Midbrain (tissue), 1 donor: ENCODE data around the gene FGF5.
A peak's percentile ranks its signal among the peaks of the same experiment; 100 is the strongest.
"Not testable (repeated sequence)": the region's sequence is repeated elsewhere in the genome, so short reads cannot be mapped to it uniquely, and the experiment has no call there.

Source experiments
- DNase-seq: peaks from one replicate; lab custom pipeline; 2025; lab: John Stamatoyannopoulos, UW

Gene FGF5

DNA sequence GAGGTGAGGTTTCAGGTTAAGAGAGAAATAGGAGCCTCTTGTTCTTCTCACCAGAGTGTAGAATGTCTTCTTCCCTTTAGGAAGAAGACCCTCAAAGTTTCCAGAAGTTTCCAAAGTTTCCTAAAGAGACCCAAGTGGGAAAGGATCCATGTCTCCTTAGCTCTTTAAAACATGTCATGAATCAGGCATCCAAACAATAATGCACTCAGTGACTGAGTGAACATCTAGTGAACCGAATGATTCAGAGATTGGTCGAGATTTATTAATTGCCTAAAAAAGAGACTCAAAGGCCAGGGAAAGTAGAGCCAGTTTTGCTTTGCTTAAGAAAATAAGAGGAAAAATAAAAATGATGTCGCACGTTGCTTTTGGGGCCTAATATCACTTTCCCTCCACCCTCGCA lies 29.4 kb downstream of the FGF5 start:
- no peak for DNase-seq

DNA sequence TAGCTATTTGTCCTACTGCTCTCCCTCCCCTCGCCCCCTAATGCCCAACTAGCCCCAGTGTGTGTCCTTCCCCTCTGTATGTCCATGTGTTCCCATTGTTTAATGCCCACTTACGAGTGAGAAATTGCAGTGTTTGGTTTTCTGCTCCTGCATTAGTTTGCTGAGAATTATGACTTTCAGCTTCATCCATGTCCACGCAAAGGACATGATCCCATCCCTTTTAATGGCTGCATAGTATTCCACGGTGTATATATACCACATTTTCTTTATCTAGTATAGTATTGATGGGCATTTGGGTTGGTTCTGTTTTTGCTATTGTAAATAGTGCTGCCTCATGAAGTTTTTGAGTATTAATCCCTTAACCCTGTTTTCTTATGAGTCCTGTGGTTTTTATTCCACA lies 35.4 kb downstream of the FGF5 start:
- no peak for DNase-seq

- no peak for DNase-seq
Measured at GRCh38 chr4:80302616-80303223, 36.3 kb downstream of the FGF5 start.

GRCh38 chr4:80305466-80305865 lies 39.0 kb downstream of the FGF5 start:
- no peak for DNase-seq

GRCh38 chr4:80306260-80306659 lies 39.8 kb downstream of the FGF5 start:
- no peak for DNase-seq

GRCh38 chr4:80307183-80307735 lies 40.8 kb downstream of the FGF5 start:
- no peak for DNase-seq

DNA sequence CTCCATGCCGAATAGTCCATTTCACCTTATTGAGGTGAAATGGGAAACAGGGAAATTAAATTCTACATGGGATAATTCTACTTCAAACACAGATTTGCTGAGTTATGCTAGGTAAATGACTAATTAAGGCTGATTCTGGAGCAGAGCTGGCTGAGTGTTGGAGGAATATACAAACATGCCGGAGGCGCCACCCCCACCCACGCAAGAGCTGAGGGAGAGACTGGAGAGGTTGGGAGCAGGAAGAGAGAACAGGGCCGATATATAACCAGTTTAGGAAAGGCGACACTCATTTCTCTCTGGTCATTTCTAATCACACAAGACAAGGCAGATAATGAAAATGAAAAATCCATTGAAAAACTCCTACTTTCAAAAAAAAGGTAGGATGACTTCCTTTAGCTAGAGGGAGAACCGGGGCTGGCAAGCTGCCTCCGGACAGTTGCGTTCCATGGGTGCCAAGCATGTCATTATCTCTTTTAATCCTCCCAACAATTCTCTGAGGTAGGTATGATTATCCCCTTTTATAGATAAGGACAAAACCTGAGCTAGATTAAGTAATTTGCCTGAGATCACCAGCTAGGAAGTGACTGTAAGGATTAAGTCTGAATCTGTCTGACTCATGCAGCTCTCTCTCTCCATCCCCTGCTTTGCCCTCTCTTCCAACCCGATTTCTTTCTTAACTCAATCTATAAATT lies 41.5 kb downstream of the FGF5 start:
- DNase-seq, result no peak

DNA sequence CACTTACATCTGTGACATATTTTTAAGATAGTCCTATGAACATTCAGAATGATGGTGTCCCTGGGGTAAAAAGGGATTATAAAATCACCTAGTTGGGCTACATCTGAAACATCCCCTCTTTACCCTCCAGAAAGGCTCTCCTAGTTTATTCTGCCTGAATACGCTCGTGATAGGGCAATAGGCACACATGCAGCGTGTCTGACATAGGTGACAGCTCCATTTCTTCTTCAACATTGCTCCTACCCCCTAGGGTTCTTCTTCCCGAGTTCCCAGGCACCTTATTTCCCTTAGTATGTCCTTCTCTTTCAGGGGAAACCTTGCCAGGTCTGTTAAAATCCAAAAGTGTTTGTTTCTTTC lies 42.0 kb downstream of the FGF5 start:
- no peak for DNase-seq

GRCh38 chr4:80309294-80310004 lies 43.0 kb downstream of the FGF5 start:
- DNase-seq, result no peak

GRCh38 chr4:80311130-80311529 lies 44.7 kb downstream of the FGF5 start:
- DNase-seq, result no peak

DNA sequence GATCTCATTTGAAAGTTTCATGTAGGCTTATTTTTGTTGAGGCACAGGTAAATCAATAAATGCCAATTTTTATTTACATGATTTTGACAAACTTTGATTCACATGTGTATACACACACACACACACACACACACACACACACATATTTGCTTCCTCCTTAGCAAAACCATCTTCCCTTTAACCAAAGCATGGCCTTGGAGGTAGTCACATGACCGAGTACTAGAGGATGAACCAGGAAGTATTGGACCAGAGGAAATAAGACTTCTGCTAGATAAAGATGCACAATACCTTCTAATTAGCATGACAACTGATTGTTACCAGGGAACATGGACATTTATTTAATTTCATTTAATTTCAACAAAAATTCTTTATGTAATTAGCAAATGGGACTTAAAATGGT lies 45.7 kb downstream of the FGF5 start:
- DNase-seq, result no peak

- no peak for DNase-seq
Measured at GRCh38 chr4:80313627-80314026, 47.2 kb downstream of the FGF5 start.

- DNase-seq, result not testable (repeated sequence)
Measured at GRCh38 chr4:80315848-80316247, 49.4 kb downstream of the FGF5 start.

DNA sequence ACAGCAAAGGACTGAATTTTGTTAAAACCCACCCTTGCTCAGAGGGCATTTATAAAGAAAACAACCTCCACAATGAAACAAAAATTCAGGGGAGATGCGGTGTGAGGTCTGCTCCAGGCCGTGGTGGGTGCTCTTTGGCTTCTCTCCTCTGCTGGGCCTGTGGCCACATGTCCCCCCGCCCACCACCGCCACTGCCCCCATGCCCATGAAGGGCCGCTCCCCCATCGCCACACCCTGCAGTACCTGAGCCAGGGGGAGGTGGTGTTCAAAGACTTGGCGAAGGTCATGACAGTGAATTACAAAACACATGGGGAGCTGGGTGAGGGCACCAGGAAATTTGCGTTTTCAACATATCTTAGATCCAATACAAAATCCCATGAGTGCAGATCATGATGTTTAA lies 54.9 kb downstream of the FGF5 start:
- DNase-seq, result no peak

GRCh38 chr4:80321776-80322175 lies 55.3 kb downstream of the FGF5 start:
- DNase-seq, result no peak

- DNase-seq, result no peak
Measured at GRCh38 chr4:80322716-80323115, 56.3 kb downstream of the FGF5 start.

DNA sequence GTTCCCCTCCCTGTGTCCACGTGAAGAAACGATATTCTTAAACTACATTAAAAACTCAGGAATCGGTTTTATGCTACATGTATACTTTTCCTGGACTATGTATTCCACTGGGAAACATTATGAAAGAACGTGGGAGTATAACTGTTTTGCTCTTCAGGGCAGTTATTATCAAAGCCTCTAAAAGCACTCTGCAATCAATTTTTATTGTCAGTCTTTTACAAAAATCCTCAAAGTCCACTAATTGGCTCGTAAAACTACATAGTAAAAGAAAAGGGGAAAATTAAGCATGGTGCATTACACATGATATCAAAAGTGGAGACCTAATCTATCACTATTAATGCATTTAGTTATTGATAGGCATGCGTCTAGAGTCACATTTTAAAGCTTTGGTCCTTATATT lies 57.7 kb downstream of the FGF5 start:
- DNase-seq, result no peak

- DNase-seq, result no peak
Measured at GRCh38 chr4:80331693-80332092, 65.2 kb downstream of the FGF5 start.

DNA sequence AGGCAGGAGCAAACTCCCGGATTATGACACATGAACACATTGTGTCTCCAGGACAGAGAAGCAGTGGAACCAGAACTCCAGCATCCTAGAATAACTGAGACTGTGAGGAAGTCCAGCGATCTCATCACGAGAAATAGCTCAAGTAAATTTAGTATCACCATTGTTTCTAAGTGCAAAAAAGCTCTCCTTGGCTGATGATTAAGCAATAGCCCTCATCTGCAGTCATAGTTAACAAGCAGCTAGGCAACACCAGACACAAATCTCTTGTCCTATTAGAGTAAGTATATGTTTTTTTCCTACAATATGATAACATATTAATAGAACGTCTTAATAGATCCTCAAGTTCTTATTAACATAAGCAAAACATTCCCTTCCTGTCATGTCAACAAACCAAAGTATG lies 66.7 kb downstream of the FGF5 start:
- no peak for DNase-seq

- DNase-seq, result no peak
Measured at GRCh38 chr4:80334568-80334967, 68.1 kb downstream of the FGF5 start.

DNA sequence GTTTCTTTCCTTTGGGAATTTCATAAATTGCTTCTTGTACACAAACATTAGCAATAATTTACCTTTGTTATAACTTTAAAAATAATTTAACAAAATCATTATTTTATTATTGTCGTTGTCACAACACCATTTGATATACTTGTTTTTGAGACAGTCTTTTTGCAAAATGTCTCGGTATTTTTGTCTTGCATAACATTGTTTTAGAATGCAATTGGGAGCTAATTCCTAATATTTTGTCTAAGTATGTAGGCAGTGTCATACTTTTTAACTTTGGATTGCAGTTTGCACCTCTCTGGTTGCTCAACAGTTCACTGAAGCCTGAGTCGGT lies 68.7 kb downstream of the FGF5 start:
- no peak for DNase-seq

DNA sequence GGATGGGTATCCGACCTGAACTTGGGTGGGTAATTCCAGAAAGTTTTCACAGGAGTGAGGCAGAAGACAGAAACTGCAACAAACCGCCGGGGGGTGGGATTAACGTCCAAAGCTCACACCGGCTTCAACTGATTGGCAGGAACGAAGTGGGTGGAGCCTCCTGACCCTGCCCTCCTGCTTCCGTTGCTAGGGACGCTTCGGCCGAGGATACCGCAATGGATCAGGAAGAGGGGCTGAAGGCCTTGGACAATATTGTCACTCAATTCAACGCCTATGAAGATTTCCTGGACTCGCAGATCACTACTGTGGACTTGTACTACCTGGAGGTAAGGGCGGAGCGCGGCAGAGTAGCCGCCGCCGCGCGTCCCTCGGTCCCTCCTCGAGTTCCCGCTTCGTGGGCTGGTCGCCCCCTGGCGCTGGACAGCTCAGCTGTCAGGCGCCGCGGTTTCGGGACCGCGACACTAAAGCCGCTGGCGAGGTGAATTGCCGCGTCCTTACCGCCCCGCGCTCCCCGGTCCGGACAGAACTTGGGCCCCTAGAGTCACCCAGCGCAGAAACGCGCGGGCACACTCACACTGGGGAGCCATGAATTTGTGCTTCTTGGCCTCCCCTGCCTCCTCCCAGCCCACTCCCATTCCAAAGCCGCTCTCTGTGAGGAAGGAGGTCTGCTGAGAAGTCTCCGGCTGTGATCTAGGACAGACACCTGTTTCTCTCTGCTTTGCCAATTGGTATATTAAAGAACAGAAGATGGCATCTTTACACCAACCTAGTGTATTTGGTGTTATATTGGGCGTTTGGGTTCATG lies 69.3 kb downstream of the FGF5 start, which contains the start of gene CFAP299:
TSS of gene CFAP299 (plus strand) at position 177 of the 805 bp plus-strand sequence.
- peak; percentile 68 for DNase-seq
